ENCODE results near the gene SULF2.

SULF2 gene

GRCh38 chr20:47749339-47749738, 35.9 kb downstream of the SULF2 start:
- no peak for TF ChIP-seq LEF1 (IDR thresholded peaks at IDR 0.05; ENCODE audit: borderline replicate concordance)
- TF ChIP-seq FOXM1 (IDR thresholded peaks at IDR 0.05; ENCODE audit: borderline replicate concordance): no peak
- TF ChIP-seq NFRKB (IDR thresholded peaks at IDR 0.05): no peak
- TF ChIP-seq SUZ12 (IDR thresholded peaks at IDR 0.05): no peak
- TF ChIP-seq FOXA1 (IDR thresholded peaks at IDR 0.05): no peak
- no peak for TF ChIP-seq BHLHE40 (IDR thresholded peaks at IDR 0.05; ENCODE audit: borderline replicate concordance)
- no peak for TF ChIP-seq FOXK2 (IDR thresholded peaks at IDR 0.05)
- TF ChIP-seq CTBP1 (IDR thresholded peaks at IDR 0.05; ENCODE audit: borderline replicate concordance): no peak
- TF ChIP-seq, protein P1, sequence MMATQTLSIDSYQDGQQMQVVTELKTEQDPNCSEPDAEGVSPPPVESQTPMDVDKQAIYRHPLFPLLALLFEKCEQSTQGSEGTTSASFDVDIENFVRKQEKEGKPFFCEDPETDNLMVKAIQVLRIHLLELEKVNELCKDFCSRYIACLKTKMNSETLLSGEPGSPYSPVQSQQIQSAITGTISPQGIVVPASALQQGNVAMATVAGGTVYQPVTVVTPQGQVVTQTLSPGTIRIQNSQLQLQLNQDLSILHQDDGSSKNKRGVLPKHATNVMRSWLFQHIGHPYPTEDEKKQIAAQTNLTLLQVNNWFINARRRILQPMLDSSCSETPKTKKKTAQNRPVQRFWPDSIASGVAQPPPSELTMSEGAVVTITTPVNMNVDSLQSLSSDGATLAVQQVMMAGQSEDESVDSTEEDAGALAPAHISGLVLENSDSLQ (IDR thresholded peaks at IDR 0.05): no peak
- ChIA-PET CTCF (no interaction called here), POLR2A (no interaction called here)
- DNase-seq (ENCODE audit: extremely low spot score): no peak

DNA sequence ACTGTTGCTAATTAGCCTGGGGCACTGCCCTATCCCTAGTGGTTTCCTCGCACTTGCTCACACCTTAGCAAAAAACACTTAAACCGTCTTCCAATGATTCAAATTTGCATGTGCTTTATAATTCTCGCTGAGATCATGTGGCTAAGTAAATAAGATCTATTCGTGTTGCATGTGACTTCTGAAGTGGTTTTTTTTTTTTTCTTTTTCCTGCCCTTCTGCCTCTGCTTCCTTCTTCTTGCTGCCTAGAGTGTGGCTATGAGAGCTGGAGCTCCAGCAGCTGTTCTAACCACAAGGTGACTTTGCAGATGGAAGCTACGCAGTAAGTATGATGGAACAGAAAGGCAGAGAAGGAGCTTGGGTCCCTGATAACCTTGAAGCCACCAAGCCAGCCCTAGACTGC, 36.5 kb downstream of the SULF2 start:
- ChIA-PET POLR2A (no interaction called here), CTCF (no interaction called here)
- TF ChIP-seq L3MBTL2 (conservative IDR thresholded peaks at IDR 0.05) (no peak), ARNT (IDR thresholded peaks at IDR 0.05) (no peak), FOXK2 (IDR thresholded peaks at IDR 0.05) (no peak), FOXA1 (IDR thresholded peaks at IDR 0.05) (no peak), HDGF (IDR thresholded peaks at IDR 0.05; ENCODE audit: borderline replicate concordance) (no peak)
- no peak for DNase-seq (ENCODE audit: extremely low spot score)

- DNase-seq (ENCODE audit: extremely low spot score): no peak
- ChIA-PET POLR2A (no interaction called here), CTCF (no interaction called here)
- TF ChIP-seq FOXK2 (IDR thresholded peaks at IDR 0.05) (no peak), FOXA1 (IDR thresholded peaks at IDR 0.05) (no peak), L3MBTL2 (conservative IDR thresholded peaks at IDR 0.05) (no peak), BHLHE40 (IDR thresholded peaks at IDR 0.05; ENCODE audit: borderline replicate concordance) (no peak), FOXM1 (IDR thresholded peaks at IDR 0.05; ENCODE audit: borderline replicate concordance) (no peak), CTBP1 (IDR thresholded peaks at IDR 0.05; ENCODE audit: borderline replicate concordance) (no peak), ARNT (IDR thresholded peaks at IDR 0.05) (no peak), NFRKB (IDR thresholded peaks at IDR 0.05) (no peak), LEF1 (IDR thresholded peaks at IDR 0.05; ENCODE audit: borderline replicate concordance) (no peak), ELF4 (IDR thresholded peaks at IDR 0.05) (no peak), SP1 (IDR thresholded peaks at IDR 0.05) (no peak), ZNF384 (IDR thresholded peaks at IDR 0.05) (no peak), SUZ12 (IDR thresholded peaks at IDR 0.05) (no peak)
- TF ChIP-seq, protein P1 (IDR thresholded peaks at IDR 0.05): no peak
Observed at GRCh38 chr20:47748069-47748468, 37.2 kb downstream of the SULF2 start.

DNA sequence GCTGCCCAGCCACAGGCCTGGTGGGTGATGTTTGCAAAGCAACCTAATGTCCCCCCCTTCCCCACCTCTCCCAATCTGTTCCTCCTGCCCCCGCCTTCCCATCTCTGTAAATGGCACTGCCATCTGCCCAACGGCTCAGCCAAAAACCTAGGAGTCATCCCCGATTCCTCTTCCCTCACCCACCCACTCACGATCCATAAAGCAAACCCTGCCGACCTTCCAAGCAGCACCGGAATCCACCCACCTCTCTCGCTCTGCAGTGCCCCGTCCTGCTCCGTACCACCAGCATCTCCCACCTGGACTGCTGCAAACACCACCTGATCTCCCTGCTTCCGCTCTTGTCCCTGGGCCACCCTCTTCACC, 37.6 kb downstream of the SULF2 start:
- TF ChIP-seq CTBP1 (IDR thresholded peaks at IDR 0.05; ENCODE audit: borderline replicate concordance) (no peak), SP1 (IDR thresholded peaks at IDR 0.05) (no peak), HDGF (IDR thresholded peaks at IDR 0.05; ENCODE audit: borderline replicate concordance) (no peak), NFRKB (IDR thresholded peaks at IDR 0.05) (no peak), LEF1 (IDR thresholded peaks at IDR 0.05; ENCODE audit: borderline replicate concordance) (no peak), BHLHE40 (IDR thresholded peaks at IDR 0.05; ENCODE audit: borderline replicate concordance) (no peak), L3MBTL2 (conservative IDR thresholded peaks at IDR 0.05) (no peak), ARNT (IDR thresholded peaks at IDR 0.05) (no peak), FOXA1 (IDR thresholded peaks at IDR 0.05) (no peak), FOXK2 (IDR thresholded peaks at IDR 0.05) (no peak), TARDBP (IDR thresholded peaks at IDR 0.05) (no peak), ELF4 (IDR thresholded peaks at IDR 0.05) (no peak)
- TF ChIP-seq, protein P1 (IDR thresholded peaks at IDR 0.05): no peak
- CTCF ChIA-PET: no interaction called here
- DNase-seq (ENCODE audit: extremely low spot score): no peak
- POLR2A ChIA-PET: no interaction called here

GRCh38 chr20:47744803-47745202, 40.5 kb downstream of the SULF2 start:
- TF ChIP-seq SP1 (IDR thresholded peaks at IDR 0.05) (no peak), FOXK2 (IDR thresholded peaks at IDR 0.05) (no peak), L3MBTL2 (conservative IDR thresholded peaks at IDR 0.05) (no peak), SUZ12 (IDR thresholded peaks at IDR 0.05) (no peak), FOXA1 (IDR thresholded peaks at IDR 0.05) (no peak), LEF1 (IDR thresholded peaks at IDR 0.05; ENCODE audit: borderline replicate concordance) (no peak), ARNT (IDR thresholded peaks at IDR 0.05) (no peak), CTBP1 (IDR thresholded peaks at IDR 0.05; ENCODE audit: borderline replicate concordance) (no peak)
- CTCF ChIA-PET: no interaction called here
- POLR2A ChIA-PET: no interaction called here
- no peak for DNase-seq (ENCODE audit: extremely low spot score)

DNA sequence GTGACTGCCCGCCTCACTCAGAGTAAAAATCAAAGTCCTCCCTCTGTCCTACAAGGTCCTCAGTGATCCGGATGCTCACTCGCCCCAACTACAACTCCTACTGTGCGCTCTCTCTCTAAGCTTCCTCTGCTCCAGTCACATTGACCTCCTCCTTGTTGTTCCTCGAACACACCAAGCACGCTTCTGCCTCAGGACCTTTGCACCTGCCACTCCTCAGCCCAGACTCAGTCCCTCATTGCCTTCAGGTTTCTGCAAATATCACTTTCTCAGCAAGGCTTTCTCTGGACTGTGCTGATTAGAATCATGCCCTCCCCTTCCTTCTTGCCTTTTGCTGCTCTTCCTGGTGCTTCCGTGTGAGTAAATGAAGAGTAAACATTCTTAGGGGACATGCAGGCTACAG, 41.6 kb downstream of the SULF2 start:
- ChIA-PET CTCF (interaction anchor here (1.3 kb wide), 1 partner anchor 19 kb away, joined by 3 read pairs; no protein-coding TSS in a partner anchor), POLR2A (no interaction called here)
- no peak for DNase-seq (ENCODE audit: extremely low spot score)
- TF ChIP-seq TARDBP (IDR thresholded peaks at IDR 0.05): no peak
- no peak for TF ChIP-seq LEF1 (IDR thresholded peaks at IDR 0.05; ENCODE audit: borderline replicate concordance)
- TF ChIP-seq, protein P1 (IDR thresholded peaks at IDR 0.05): no peak
- TF ChIP-seq ARNT (IDR thresholded peaks at IDR 0.05): no peak
- no peak for TF ChIP-seq FOXA1 (IDR thresholded peaks at IDR 0.05)
- TF ChIP-seq FOXM1 (IDR thresholded peaks at IDR 0.05; ENCODE audit: borderline replicate concordance): no peak
- no peak for TF ChIP-seq BHLHE40 (IDR thresholded peaks at IDR 0.05; ENCODE audit: borderline replicate concordance)
- TF ChIP-seq NFRKB (IDR thresholded peaks at IDR 0.05): no peak
- TF ChIP-seq SP1 (IDR thresholded peaks at IDR 0.05): no peak
- TF ChIP-seq HDGF (IDR thresholded peaks at IDR 0.05; ENCODE audit: borderline replicate concordance): no peak
- TF ChIP-seq SUZ12 (IDR thresholded peaks at IDR 0.05): no peak
- TF ChIP-seq ZNF384 (IDR thresholded peaks at IDR 0.05): no peak
- no peak for TF ChIP-seq FOXK2 (IDR thresholded peaks at IDR 0.05)
- no peak for TF ChIP-seq ELF4 (IDR thresholded peaks at IDR 0.05)
- no peak for TF ChIP-seq L3MBTL2 (conservative IDR thresholded peaks at IDR 0.05)
